Stimulated activated CD8-positive, alpha-beta memory T cell treated with anti-CD3 and anti-CD28 coated beads, Interleukin-12 subunit alpha, Interleukin-12 subunit beta, amount 100 ng/mL, for 24 hours (primary cell): ENCODE results near the gene AQP11.
"Not testable (repeated sequence)": the region's sequence is repeated elsewhere in the genome, so short reads cannot be mapped to it uniquely, and the experiment has no call there.

Source experiments
- DNase-seq: peaks from one replicate; pipeline ENCODE4 v3.0.0-alpha.2; 2020; ENCODE audit errors: extremely low read depth

AQP11 gene

GRCh38 chr11:77592727-77593126 is 3.0 kb downstream of the AQP11 start:
- no peak for DNase-seq

- no peak for DNase-seq
These were observed 4.1 kb downstream of the AQP11 start for GRCh38 chr11:77593883-77594282.

GRCh38 chr11:77596626-77597025 is 6.9 kb downstream of the AQP11 start:
- DNase-seq, result no peak

- no peak for DNase-seq
These were observed 8.4 kb downstream of the AQP11 start for GRCh38 chr11:77598195-77598594.

- no peak for DNase-seq
These were observed 12.8 kb downstream of the AQP11 start for GRCh38 chr11:77602381-77603088.

GRCh38 chr11:77604281-77604680 is 14.5 kb downstream of the AQP11 start:
- DNase-seq, result no peak

GRCh38 chr11:77609234-77609633 is 19.5 kb downstream of the AQP11 start:
- no peak for DNase-seq

- no peak for DNase-seq
These were observed 22.2 kb downstream of the AQP11 start for GRCh38 chr11:77611921-77612320.

- DNase-seq, result no peak
These were observed 28.1 kb downstream of the AQP11 start for GRCh38 chr11:77617892-77618291.

- DNase-seq, result no peak
These were observed 29.9 kb downstream of the AQP11 start for GRCh38 chr11:77619576-77620198.

- no peak for DNase-seq
These were observed 40.5 kb downstream of the AQP11 start for GRCh38 chr11:77630157-77630710.

- DNase-seq, result not testable (repeated sequence)
These were observed 44.2 kb downstream of the AQP11 start for GRCh38 chr11:77633926-77634325.

GRCh38 chr11:77636731-77637344 is 47.1 kb downstream of the AQP11 start:
- no peak for DNase-seq

- DNase-seq, result peak; percentile 48
These were observed 47.8 kb downstream of the AQP11 start, which contains the start of gene CLNS1A for GRCh38 chr11:77637345-77638165. Gene CLNS1A (minus strand): TSS chr11:77637794. CDS start chr11:77637714, 80 bp downstream.

GRCh38 chr11:77642228-77642627 is 52.5 kb downstream of the AQP11 start:
- no peak for DNase-seq

GRCh38 chr11:77644887-77645286 is 55.1 kb downstream of the AQP11 start:
- no peak for DNase-seq

GRCh38 chr11:77647654-77648305 is 58.0 kb downstream of the AQP11 start:
- no peak for DNase-seq

- DNase-seq, result no peak
These were observed 60.4 kb downstream of the AQP11 start for GRCh38 chr11:77650123-77650522.

- DNase-seq, result no peak
These were observed 65.1 kb downstream of the AQP11 start for GRCh38 chr11:77654770-77655434.

GRCh38 chr11:77656362-77656761 is 66.6 kb downstream of the AQP11 start:
- no peak for DNase-seq
